GM21529 (cell line): ENCODE results near the gene NT5C.
"Not testable (repeated sequence)": the region's sequence is repeated elsewhere in the genome, so short reads cannot be mapped to it uniquely, and the experiment has no call there.

Source experiments
- ATAC-seq: cut with Tn5 transposase; IDR thresholded peaks from one replicate; pipeline ENCODE4 v1.9.1; 2021; ENCODE audit not compliant: unreplicated experiment

The NT5C gene

GRCh38 chr17:75131278-75132017 is at the start of gene NT5C:
TSS of gene NT5C (minus strand) at chr17:75131742. CDS start at chr17:75131707, 35 bp downstream.
- ATAC-seq: peak; percentile 79

- ATAC-seq: no peak
These were observed 49.6 kb upstream of the NT5C start for GRCh38 chr17:75181110-75181509.

- ATAC-seq: no peak
These were observed 46.9 kb upstream of the NT5C start for GRCh38 chr17:75178453-75178852.

GRCh38 chr17:75176625-75177024 is 45.1 kb upstream of the NT5C start:
- ATAC-seq: no peak

- no peak for ATAC-seq
These were observed 43.5 kb upstream of the NT5C start for GRCh38 chr17:75174996-75175395.

GRCh38 chr17:75173526-75173925 is 42.0 kb upstream of the NT5C start:
- ATAC-seq: no peak

GRCh38 chr17:75168998-75169397 is 37.5 kb upstream of the NT5C start:
- ATAC-seq: no peak

- ATAC-seq: not testable (repeated sequence)
These were observed 33.1 kb upstream of the NT5C start for GRCh38 chr17:75164606-75165005.

GRCh38 chr17:75163074-75163473 is 31.5 kb upstream of the NT5C start:
- no peak for ATAC-seq

- no peak for ATAC-seq
These were observed 28.7 kb upstream of the NT5C start for GRCh38 chr17:75160211-75160610.

GRCh38 chr17:75159196-75160031 is 27.9 kb upstream of the NT5C start:
- no peak for ATAC-seq

- not testable (repeated sequence) for ATAC-seq
These were observed 26.9 kb upstream of the NT5C start for GRCh38 chr17:75158480-75158879.

GRCh38 chr17:75155191-75155601 is 23.7 kb upstream of the NT5C start:
- no peak for ATAC-seq

- ATAC-seq: peak; percentile 92
These were observed 22.9 kb upstream of the NT5C start, which contains the start of gene JPT1 for GRCh38 chr17:75154195-75155106. TSS of gene JPT1 (minus strand) at chr17:75154512. CDS start at chr17:75154397, 115 bp downstream.

- peak; percentile 17 for ATAC-seq
These were observed 22.2 kb upstream of the NT5C start for GRCh38 chr17:75153780-75154194.

GRCh38 chr17:75152922-75153779 is 21.6 kb upstream of the NT5C start:
- ATAC-seq: no peak

GRCh38 chr17:75152523-75152921 is 21.0 kb upstream of the NT5C start:
- no peak for ATAC-seq

GRCh38 chr17:75151930-75152329 is 20.4 kb upstream of the NT5C start:
- ATAC-seq: no peak

- ATAC-seq: no peak
These were observed 16.5 kb upstream of the NT5C start for GRCh38 chr17:75147878-75148546.
